Prostate gland (tissue), 2 donors: ENCODE data around the gene NUAK2. TPM values are rescaled to one million over a fixed set of nuclear protein-coding genes. Genes with fewer than 3 reads are reported as not detected.

ENCODE experiments used
- DNase-seq: peaks from one replicate; pipeline ENCODE4 v3.0.0-alpha.2; 2019; ENCODE audit warnings: low spot score
- H3K27ac ChIP-seq, 2 donors: fragments of 200-600 bp; sonication (generic); 2 replicates each; pipeline ENCODE4 v1.5.1; 2017 to 2019
- H3K27me3 ChIP-seq: fragments of 200-600 bp; sonication (generic); replicated peaks from 2 replicates; pipeline ENCODE4 v1.5.1; 2019; ENCODE audit not compliant: insufficient read depth
- H3K36me3 ChIP-seq, 2 donors: fragments of 200-600 bp; sonication (generic); 1 replicate in 1 of 2; 2 replicates in 1 of 2; pipeline versions ENCODE4 v1.5.1 to v1.8.1; 2017 to 2019
- H3K4me1 ChIP-seq: fragments of 200-600 bp; sonication (generic); replicated peaks from 2 replicates; pipeline ENCODE4 v1.5.1; 2019
- H3K4me3 ChIP-seq, 2 donors: fragments of 200-600 bp; sonication (generic); 2 replicates each; pipeline ENCODE4 v1.5.1; 2017 to 2019
- H3K9me3 ChIP-seq: fragments of 200-600 bp; sonication (generic); 2 replicates; pipeline ENCODE4 v1.5.1; 2017
- CTCF ChIP-seq, 4 experiments: fragments of 200-600 bp in 2 of 4; fragments of 450-650 bp in 2 of 4; sonication (generic) in 2 of 4; IDR thresholded peaks; 1 replicate in 3 of 4; 2 replicates in 1 of 4; pipeline ENCODE4 v1.5.1; 2016 to 2019; ENCODE audit warnings: antibody characterized with exemption in 4 of 4, mild to moderate bottlenecking in 2 of 4, moderate library complexity in 2 of 4
- POLR2A ChIP-seq: fragments of 450-650 bp; IDR thresholded peaks from one replicate; pipeline ENCODE4 v1.6.1; 2016; ENCODE audit warnings: antibody characterized with exemption, mild to moderate bottlenecking
- POLR2AphosphoS5 ChIP-seq: sonication (generic); formaldehyde crosslinking; IDR thresholded peaks from one replicate; pipeline ENCODE4 v1.6.1; 2017; ENCODE audit warnings: antibody characterized with exemption
- WGBS: methylation state at CpG from one replicate; pipeline ENCODE4 v1.1.5; 2018; 5-methylcytosine and 5-hydroxymethylcytosine counted together
- intact Hi-C: fragments of 100-400 bp; cut with DNase I; formaldehyde crosslinking; loops from one replicate; pipeline ENCODE4 v1.14.2; 2022
- total RNA-seq, 2 donors: library from RNA; depleted of rRNA; stranded (reverse); fragments of >200 nt; gene quantifications; one replicate each; pipeline ENCODE4 v1.1.0, GENCODE V29; 2016

The NUAK2 gene
- total RNA-seq, 2 donors from 2014 or later = 3.7 to 20.0 TPM

GRCh38 chr1:205267306-205267902, 54.1 kb downstream of the NUAK2 start:
- Histone ChIP-seq H3K27ac (no peak overlapping the region), H3K4me1 (no peaks in the 10 kb centered on the region), H3K36me3 (no peaks in the 10 kb centered on the region), H3K27me3 (no peaks in the 10 kb centered on the region), H3K4me3 (no peak overlapping the region), H3K9me3 (no peaks in the 10 kb centered on the region)
- 85% methylated on average over 8 of the region's 8 CpGs for WGBS
- TF ChIP-seq POLR2AphosphoS5 (no peak), POLR2A (no peak), CTCF (IDR thresholded peaks at IDR 0.05) (no peak)
- intact Hi-C loops = no loop called here
- no peak for DNase-seq

DNA sequence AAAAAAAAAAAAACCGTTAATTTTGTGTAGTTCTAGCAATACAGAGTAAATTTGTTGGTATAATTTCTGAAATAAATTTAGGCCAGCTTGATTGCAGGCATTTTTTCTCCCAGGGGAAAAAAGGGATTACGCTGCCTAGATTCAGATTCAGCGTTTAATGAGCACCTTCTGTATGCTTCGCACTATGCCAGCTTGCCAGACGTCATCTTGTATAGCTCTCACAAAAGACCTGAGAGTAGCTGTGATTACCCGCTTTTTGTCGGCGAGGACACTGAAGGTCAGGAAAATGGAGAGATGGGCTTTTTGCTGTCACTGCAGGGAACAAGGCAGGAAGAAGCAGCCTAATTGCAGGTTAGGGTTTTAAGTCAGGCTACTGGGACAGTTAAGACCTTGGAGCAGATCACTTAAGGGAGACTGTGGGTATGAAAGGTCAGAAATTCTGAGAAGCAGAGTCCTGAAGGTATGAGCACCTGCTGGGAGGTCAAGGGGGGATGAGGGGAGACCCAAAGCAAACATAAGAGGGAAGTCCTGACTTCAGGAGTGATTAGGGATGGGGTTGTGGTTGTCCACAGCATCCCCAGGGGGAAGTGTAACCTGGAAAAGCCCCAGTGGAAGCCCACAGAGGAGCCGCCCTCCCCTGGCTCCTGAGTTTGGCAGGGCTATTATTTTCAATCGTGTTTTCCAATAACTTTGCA, 54.8 kb downstream of the NUAK2 start:
- H3K4me1 ChIP-seq = no peaks in the 10 kb centered on the region
- intact Hi-C loops = no loop called here
- no peak for DNase-seq
- no peak overlapping the region for H3K27ac ChIP-seq
- H3K4me3 ChIP-seq = no peak overlapping the region
- H3K9me3 ChIP-seq = no peaks in the 10 kb centered on the region
- H3K27me3 ChIP-seq = no peaks in the 10 kb centered on the region
- WGBS = 76% methylated on average over 10 of the region's 10 CpGs
- TF ChIP-seq CTCF (IDR thresholded peaks at IDR 0.05) = no peak
- no peak for TF ChIP-seq POLR2AphosphoS5
- no peak for TF ChIP-seq POLR2A
- H3K36me3 ChIP-seq = no peaks in the 10 kb centered on the region

GRCh38 chr1:205263580-205264190, 57.9 kb downstream of the NUAK2 start:
- Histone ChIP-seq H3K36me3 (no peaks in the 10 kb centered on the region), H3K9me3 (no peaks in the 10 kb centered on the region), H3K27me3 (no peaks in the 10 kb centered on the region), H3K4me3 (no peak overlapping the region), H3K27ac (no peak overlapping the region), H3K4me1 (no peaks in the 10 kb centered on the region)
- 74% methylated on average over 2 of the region's 2 CpGs for WGBS
- no peak for TF ChIP-seq POLR2AphosphoS5
- no peak for TF ChIP-seq POLR2A
- no peak for TF ChIP-seq CTCF (IDR thresholded peaks at IDR 0.05)
- DNase-seq = no peak
- intact Hi-C loops = no loop called here

DNA sequence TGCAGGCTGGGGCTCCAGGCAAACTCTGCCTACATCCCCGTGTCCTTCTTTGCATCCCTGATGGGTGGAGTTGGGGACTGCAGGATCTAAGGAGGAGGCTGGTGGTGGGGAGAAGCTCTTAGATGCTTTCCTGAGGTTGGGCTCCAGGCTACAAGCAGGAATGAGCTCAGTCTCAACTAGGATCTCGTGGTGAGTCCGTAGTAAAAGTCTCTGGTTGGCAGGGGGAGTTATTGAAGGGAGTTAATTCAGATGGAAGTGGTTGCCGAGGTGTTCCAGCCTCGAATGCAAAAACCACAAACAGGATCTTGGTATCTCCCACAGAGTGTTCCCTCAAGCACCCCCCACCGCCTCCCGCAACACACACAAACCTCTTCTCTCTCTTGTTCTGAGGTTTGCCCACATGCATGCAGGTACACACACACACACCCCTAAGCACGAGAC, 58.8 kb downstream of the NUAK2 start:
- Histone ChIP-seq H3K36me3 (no peaks in the 10 kb centered on the region), H3K4me3 (no peak overlapping the region), H3K4me1 (no peaks in the 10 kb centered on the region), H3K9me3 (no peaks in the 10 kb centered on the region), H3K27ac (no peak overlapping the region), H3K27me3 (no peaks in the 10 kb centered on the region)
- 75% methylated on average over 8 of the region's 8 CpGs for WGBS
- TF ChIP-seq POLR2AphosphoS5 = no peak
- no peak for TF ChIP-seq POLR2A
- TF ChIP-seq CTCF (IDR thresholded peaks at IDR 0.05) = no peak
- no peak for DNase-seq
- intact Hi-C loops = no loop called here
